ENCODE measurements around the gene RASA4.
"Not testable (repeated sequence)": the region's sequence is repeated elsewhere in the genome, so short reads cannot be mapped to it uniquely, and the experiment has no call there.

RASA4 gene

GRCh38 chr7:102542771-102543170, 73.8 kb downstream of the RASA4 start:
- not testable (repeated sequence) for DNase-seq

- not testable (repeated sequence) for DNase-seq
Measured at GRCh38 chr7:102542083-102542482, 74.5 kb downstream of the RASA4 start.

GRCh38 chr7:102540604-102541003, 76.0 kb downstream of the RASA4 start:
- not testable (repeated sequence) for DNase-seq

- not testable (repeated sequence) for DNase-seq
Measured at GRCh38 chr7:102535062-102535615, 81.4 kb downstream of the RASA4 start.

- DNase-seq, result not testable (repeated sequence)
Measured at GRCh38 chr7:102532127-102532526, 84.4 kb downstream of the RASA4 start.

GRCh38 chr7:102531583-102531982, 85.0 kb downstream of the RASA4 start:
- not testable (repeated sequence) for DNase-seq

GRCh38 chr7:102527822-102528793, 88.4 kb downstream of the RASA4 start:
- not testable (repeated sequence) for DNase-seq

GRCh38 chr7:102527182-102527581, 89.4 kb downstream of the RASA4 start:
- DNase-seq, result not testable (repeated sequence)

GRCh38 chr7:102524803-102525202, 91.8 kb downstream of the RASA4 start:
- DNase-seq, result not testable (repeated sequence)

Measured in AML-193 (cell line).